ENCODE results near the gene IGFL2. TPM values are rescaled to one million over a fixed set of nuclear protein-coding genes. Genes with fewer than 3 reads are reported as not detected.

Gene IGFL2
- total RNA-seq, 1 donor from 2014 or later = not detected

DNA sequence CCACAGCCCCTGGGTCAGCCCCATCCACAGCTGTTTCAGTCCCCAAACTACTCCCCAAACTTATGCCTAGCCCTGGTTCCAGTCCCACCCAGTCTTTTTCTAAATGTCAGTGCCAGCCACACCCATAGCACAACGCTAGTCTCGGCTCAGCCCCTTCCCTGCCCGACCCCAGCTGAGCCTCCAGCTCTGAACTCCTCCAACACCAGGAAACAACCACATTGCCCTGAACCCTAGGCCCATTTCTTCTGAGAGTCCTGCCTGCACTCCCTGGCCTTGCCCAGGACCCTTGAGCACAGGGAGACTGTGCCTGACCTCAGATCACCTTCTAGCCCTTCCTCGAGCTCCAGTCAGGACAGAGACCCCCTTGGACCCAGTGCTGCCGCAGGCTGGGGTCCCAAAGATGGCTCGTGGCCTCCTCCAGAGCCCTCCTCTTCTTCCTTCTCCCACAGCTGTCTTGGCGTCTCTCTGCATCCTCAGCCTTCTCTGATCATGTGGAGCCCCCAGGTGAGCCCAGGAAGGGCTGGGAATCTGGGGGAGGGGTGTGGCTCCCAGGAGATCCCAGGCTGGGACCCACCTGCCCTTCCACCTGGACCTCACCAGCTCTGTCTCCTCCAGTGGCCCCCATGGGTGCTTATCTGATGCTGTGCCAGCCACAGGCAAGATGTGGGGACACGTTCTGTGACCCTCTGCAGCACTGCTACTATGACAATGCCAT lies 48.5 kb downstream of the IGFL2 start:
- no peaks in the 10 kb centered on the region for H3K36me3 Mint-ChIP-seq (ENCODE audit: low read depth)
- TF ChIP-seq CTCF (conservative IDR thresholded peaks at IDR 0.05) = no peak
- DNase-seq (ENCODE audit: low read depth, low spot score) = no peak
- peaks cover 11% of the 10 kb centered on the region for H3K27me3 Mint-ChIP-seq (ENCODE audit: low read depth)
- no peaks in the 10 kb centered on the region for H3K4me1 Mint-ChIP-seq
- no peak overlapping the region for H3K27ac Mint-ChIP-seq (ENCODE audit: unreplicated experiment)
- H3K4me3 Mint-ChIP-seq = no peak overlapping the region
- H3K9me3 Mint-ChIP-seq = no peaks in the 10 kb centered on the region

- no peaks in the 10 kb centered on the region for H3K9me3 Mint-ChIP-seq
- H3K27ac Mint-ChIP-seq (ENCODE audit: unreplicated experiment) = no peak overlapping the region
- no peaks in the 10 kb centered on the region for H3K4me1 Mint-ChIP-seq
- TF ChIP-seq CTCF (conservative IDR thresholded peaks at IDR 0.05) = no peak
- no peak for DNase-seq (ENCODE audit: low read depth, low spot score)
- no peaks in the 10 kb centered on the region for H3K36me3 Mint-ChIP-seq (ENCODE audit: low read depth)
- H3K4me3 Mint-ChIP-seq = no peak overlapping the region
- H3K27me3 Mint-ChIP-seq (ENCODE audit: low read depth) = peaks cover 15% of the 10 kb centered on the region
Observed at GRCh38 chr19:46197314-46198070, 49.5 kb downstream of the IGFL2 start.

GRCh38 chr19:46198756-46199155 lies 50.7 kb downstream of the IGFL2 start:
- Mint-ChIP-seq H3K36me3 (ENCODE audit: low read depth) (no peaks in the 10 kb centered on the region), H3K4me3 (no peak overlapping the region), H3K4me1 (no peaks in the 10 kb centered on the region), H3K27me3 (ENCODE audit: low read depth) (peaks cover 21% of the 10 kb centered on the region), H3K27ac (ENCODE audit: unreplicated experiment) (no peak overlapping the region), H3K9me3 (no peaks in the 10 kb centered on the region)
- TF ChIP-seq CTCF (conservative IDR thresholded peaks at IDR 0.05) = no peak
- DNase-seq (ENCODE audit: low read depth, low spot score) = no peak

GRCh38 chr19:46201454-46202310 lies 53.6 kb downstream of the IGFL2 start:
- Mint-ChIP-seq H3K4me3 (no peak overlapping the region), H3K36me3 (ENCODE audit: low read depth) (no peaks in the 10 kb centered on the region), H3K27me3 (ENCODE audit: low read depth) (peaks cover 21% of the 10 kb centered on the region), H3K27ac (ENCODE audit: unreplicated experiment) (no peak overlapping the region), H3K4me1 (no peaks in the 10 kb centered on the region), H3K9me3 (no peaks in the 10 kb centered on the region)
- DNase-seq (ENCODE audit: low read depth, low spot score) = no peak
- no peak for TF ChIP-seq CTCF (conservative IDR thresholded peaks at IDR 0.05)

DNA sequence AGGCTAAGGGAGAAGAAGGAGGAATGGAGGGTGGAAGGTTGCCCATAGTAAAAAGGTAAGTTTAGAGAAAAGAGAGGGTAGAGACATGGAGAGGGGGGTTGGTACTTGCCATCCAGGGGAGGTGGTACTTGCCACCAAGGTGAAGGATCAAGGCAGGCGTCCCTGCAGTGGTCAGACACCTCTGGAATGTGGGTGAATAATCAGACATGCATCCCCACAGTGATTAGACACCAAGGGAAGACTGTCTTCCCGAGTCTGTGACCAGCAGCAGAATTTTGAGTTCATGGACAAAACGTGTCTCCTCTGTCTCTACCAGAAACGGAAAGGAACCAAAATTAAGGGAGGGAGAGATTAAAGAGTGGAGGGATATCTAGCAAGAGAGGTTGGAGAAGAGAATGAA lies 54.4 kb downstream of the IGFL2 start:
- H3K9me3 Mint-ChIP-seq = no peaks in the 10 kb centered on the region
- no peaks in the 10 kb centered on the region for H3K36me3 Mint-ChIP-seq (ENCODE audit: low read depth)
- no peak overlapping the region for H3K4me3 Mint-ChIP-seq
- no peaks in the 10 kb centered on the region for H3K4me1 Mint-ChIP-seq
- no peak for TF ChIP-seq CTCF (conservative IDR thresholded peaks at IDR 0.05)
- H3K27ac Mint-ChIP-seq (ENCODE audit: unreplicated experiment) = no peak overlapping the region
- DNase-seq (ENCODE audit: low read depth, low spot score) = no peak
- H3K27me3 Mint-ChIP-seq (ENCODE audit: low read depth) = peaks cover 19% of the 10 kb centered on the region
